GM23248 (cell line): Measurements from ENCODE around the gene MPPED2.

Experiments
- EZH2 ChIP-seq: fragments of 200-600 bp; sonication (generic); IDR thresholded peaks from 2 replicates; pipeline ENCODE4 v1.6.1; 2018; ENCODE audit warnings: antibody characterized with exemption, mild to moderate bottlenecking; ENCODE audit not compliant: insufficient read depth, poor library complexity, severe bottlenecking
- EZH2phosphoT487 ChIP-seq: fragments of 200-600 bp; sonication (generic); IDR thresholded peaks from 2 replicates; pipeline ENCODE4 v1.6.1; 2018; ENCODE audit warnings: antibody characterized with exemption, moderate library complexity, mild to moderate bottlenecking, low read depth; ENCODE audit not compliant: insufficient read depth

DNA sequence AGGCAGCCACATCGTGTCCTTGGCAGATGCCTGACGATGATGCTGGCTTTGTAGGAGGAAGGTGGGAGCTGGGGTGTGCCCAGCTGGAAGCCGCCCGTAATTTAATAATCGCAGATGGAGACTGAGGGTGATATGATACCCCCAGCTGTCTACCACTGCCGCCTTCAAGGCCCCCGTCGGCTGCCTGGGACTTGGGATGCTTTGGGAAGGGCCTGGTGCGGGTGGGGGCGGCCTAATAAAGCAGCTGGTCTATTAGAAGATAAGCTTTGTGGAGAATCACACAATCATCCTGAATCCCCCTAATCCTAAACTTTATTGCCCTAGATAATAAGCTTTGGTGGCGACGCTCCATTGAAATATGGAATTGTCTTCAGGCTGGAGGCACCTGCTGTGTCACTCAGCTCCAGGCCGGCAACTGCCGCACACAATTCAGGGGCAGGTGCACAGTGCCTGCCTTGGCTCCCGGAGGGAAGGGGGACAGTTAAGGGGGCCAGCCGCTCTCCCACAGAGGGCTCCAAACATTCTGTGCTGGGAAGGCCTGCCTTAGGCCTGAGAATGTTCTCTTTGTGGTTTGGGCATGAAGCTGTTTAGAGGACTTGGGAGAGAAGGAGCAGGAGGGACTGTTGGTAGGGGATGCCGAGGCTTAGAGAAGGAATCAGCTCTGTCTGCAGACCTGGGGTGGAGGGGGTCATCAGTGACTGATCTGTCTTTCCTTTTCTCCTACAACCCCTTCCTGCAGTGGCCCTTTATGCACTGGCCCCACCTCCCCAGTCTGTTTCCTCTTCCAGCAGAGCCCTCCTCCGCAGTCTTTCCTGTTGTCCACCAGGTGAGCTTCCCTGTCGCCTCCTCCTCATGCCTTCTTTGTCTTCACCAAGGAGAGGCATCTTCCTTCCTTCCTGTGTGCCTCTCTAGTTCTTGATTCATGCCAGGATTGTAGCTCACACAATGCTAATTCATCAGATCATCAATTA lies 198.0 kb downstream of the MPPED2 start:
- TF ChIP-seq EZH2phosphoT487 (no peak), EZH2 (no peak)
